H9 (cell line): ENCODE data around the gene NRG3. TPM values are rescaled to one million over a fixed set of nuclear protein-coding genes. Genes with fewer than 3 reads are reported as not detected.

ENCODE experiments used
- DNase-seq: peaks from one replicate; pipeline ENCODE4 v3.0.0-alpha.2; 2017
- H2AFZ ChIP-seq: one replicate; pipeline ENCODE4 v1.6.1; 2013; ENCODE audit warnings: mild to moderate bottlenecking, low read length, control low read depth, moderate library complexity
- H2AK5ac ChIP-seq: 2 replicates; pipeline ENCODE4 v1.6.1; 2013; ENCODE audit warnings: low read length, control low read depth, mixed read lengths; ENCODE audit not compliant: insufficient read length
- H2BK120ac ChIP-seq: one replicate; pipeline ENCODE4 v1.6.1; 2013; ENCODE audit warnings: low read depth, mild to moderate bottlenecking, low read length, control low read depth, inconsistent platforms; ENCODE audit not compliant: poor library complexity, severe bottlenecking
- H2BK12ac ChIP-seq: 2 replicates; pipeline ENCODE4 v1.6.1; 2013; ENCODE audit warnings: low read length, control low read depth, mixed read lengths, low read depth; ENCODE audit not compliant: insufficient read length
- H2BK15ac ChIP-seq: 2 replicates; pipeline ENCODE4 v1.6.1; 2013; ENCODE audit warnings: low read depth, low read length, control low read depth
- H2BK20ac ChIP-seq: one replicate; pipeline ENCODE4 v1.6.1; 2013; ENCODE audit warnings: low read depth, mild to moderate bottlenecking, low read length, control low read depth, inconsistent platforms; ENCODE audit not compliant: poor library complexity, severe bottlenecking
- H2BK5ac ChIP-seq: 2 replicates; pipeline ENCODE4 v1.6.1; 2013; ENCODE audit warnings: low read length, control low read depth, mixed read lengths; ENCODE audit not compliant: insufficient read length
- H3K14ac ChIP-seq: 2 replicates; pipeline ENCODE4 v1.6.1; 2013; ENCODE audit warnings: low read length, control low read depth; ENCODE audit not compliant: insufficient read depth
- H3K18ac ChIP-seq: 2 replicates; pipeline ENCODE4 v1.6.1; 2013; ENCODE audit warnings: low read depth, mild to moderate bottlenecking, mixed read lengths, low read length, control low read depth; ENCODE audit not compliant: insufficient read length
- H3K23ac ChIP-seq: 2 replicates; pipeline ENCODE4 v1.6.1; 2013; ENCODE audit warnings: low read length, control low read depth, mixed read lengths, low read depth; ENCODE audit not compliant: insufficient read length
- H3K23me2 ChIP-seq: 2 replicates; pipeline ENCODE4 v1.6.1; 2013; ENCODE audit warnings: low read depth, mild to moderate bottlenecking, mixed read lengths, low read length, control low read depth; ENCODE audit not compliant: insufficient read length, poor library complexity, severe bottlenecking
- H3K27ac ChIP-seq: 2 replicates; pipeline ENCODE4 v1.5.1; 2013; ENCODE audit warnings: low read length, control low read depth, mixed read lengths, low read depth; ENCODE audit not compliant: insufficient read length
- H3K27me3 ChIP-seq: 2 replicates; pipeline ENCODE4 v1.6.1; 2013; ENCODE audit warnings: low read length, control low read depth, inconsistent platforms; ENCODE audit not compliant: insufficient read depth
- H3K4ac ChIP-seq: 2 replicates; pipeline ENCODE4 v1.6.1; 2013; ENCODE audit warnings: low read depth, mild to moderate bottlenecking, control low read depth, inconsistent platforms, low read length, moderate library complexity
- H3K4me1 ChIP-seq: 2 replicates; pipeline ENCODE4 v1.6.1; 2013; ENCODE audit warnings: low read length, control low read depth, inconsistent platforms; ENCODE audit not compliant: insufficient read depth
- H3K4me2 ChIP-seq: 2 replicates; pipeline ENCODE4 v1.6.1; 2013; ENCODE audit warnings: low read length, control low read depth, mixed read lengths; ENCODE audit not compliant: insufficient read length, insufficient read depth
- H3K56ac ChIP-seq: 2 replicates; pipeline ENCODE4 v1.6.1; 2013; ENCODE audit warnings: low read depth, mild to moderate bottlenecking, mixed read lengths, low read length, control low read depth; ENCODE audit not compliant: insufficient read length
- H3K79me1 ChIP-seq: 2 replicates; pipeline ENCODE4 v1.6.1; 2013; ENCODE audit warnings: low read depth, mild to moderate bottlenecking, moderate library complexity, low read length, control low read depth, inconsistent platforms; ENCODE audit not compliant: insufficient read depth, poor library complexity, severe bottlenecking
- H3K79me2 ChIP-seq: 2 replicates; pipeline ENCODE4 v1.6.1; 2013; ENCODE audit warnings: low read length, control low read depth, inconsistent platforms; ENCODE audit not compliant: insufficient read depth
- H3K9ac ChIP-seq: 2 replicates; pipeline ENCODE4 v1.6.1; 2013; ENCODE audit warnings: low read length, control low read depth, mixed read lengths; ENCODE audit not compliant: insufficient read length; ENCODE audit errors: extremely low read depth
- H3K9me3 ChIP-seq: one replicate; pipeline ENCODE4 v1.6.1; 2013; ENCODE audit warnings: low read depth, low read length, inconsistent platforms; ENCODE audit not compliant: control insufficient read depth
- H3T11ph ChIP-seq: one replicate; pipeline ENCODE4 v1.6.1; 2013; ENCODE audit warnings: mild to moderate bottlenecking, low read length, control low read depth, inconsistent platforms
- H4K20me1 ChIP-seq: one replicate; pipeline ENCODE4 v1.6.1; 2013; ENCODE audit not compliant: control insufficient read depth, insufficient read length, insufficient read depth
- H4K5ac ChIP-seq: 2 replicates; pipeline ENCODE4 v1.6.1; 2013; ENCODE audit warnings: low read depth, mild to moderate bottlenecking, mixed read lengths, low read length, control low read depth; ENCODE audit not compliant: insufficient read length
- H4K8ac ChIP-seq: replicated peaks from 2 replicates; pipeline ENCODE4 v1.6.1; 2013; ENCODE audit warnings: low read length, control low read depth, mixed read lengths, low read depth; ENCODE audit not compliant: insufficient read length
- H4K91ac ChIP-seq: 2 replicates; pipeline ENCODE4 v1.6.1; 2013; ENCODE audit warnings: low read depth, mild to moderate bottlenecking, moderate library complexity, mixed read lengths, low read length, control low read depth; ENCODE audit not compliant: insufficient read length
- H3K27ac Mint-ChIP-seq, 3 experiments: 2 replicates in 2 of 3; 3 replicates in 1 of 3; pipeline ENCODE4 v1.8.0; 2020 to 2021; ENCODE audit warnings: mixed read lengths in 3 of 3, mild to moderate bottlenecking in 1 of 3, moderate library complexity in 1 of 3
- H3K27me3 Mint-ChIP-seq: 2 replicates; pipeline ENCODE4 v1.8.0; 2021; ENCODE audit warnings: low read depth, mild to moderate bottlenecking, moderate library complexity, mixed read lengths
- H3K36me3 Mint-ChIP-seq, 3 experiments: 2 replicates in 2 of 3; 3 replicates in 1 of 3; pipeline ENCODE4 v1.8.0; 2020 to 2021; ENCODE audit warnings: low read depth in 3 of 3, mixed read lengths in 3 of 3; ENCODE audit not compliant: insufficient read depth in 1 of 3
- H3K4me1 Mint-ChIP-seq, 2 experiments: 2 replicates each; pipeline ENCODE4 v1.8.0; 2020; ENCODE audit warnings: mixed read lengths in 2 of 2
- H3K4me3 Mint-ChIP-seq, 2 experiments: 2 replicates in 1 of 2; 3 replicates in 1 of 2; pipeline ENCODE4 v1.8.0; 2020 to 2021; ENCODE audit warnings: mild to moderate bottlenecking in 2 of 2, mixed read lengths in 2 of 2, moderate library complexity in 1 of 2
- H3K9me3 Mint-ChIP-seq, 2 experiments: 2 replicates in 1 of 2; 3 replicates in 1 of 2; pipeline ENCODE4 v1.8.0; 2020; ENCODE audit warnings: mild to moderate bottlenecking in 2 of 2, mixed read lengths in 2 of 2, moderate library complexity in 1 of 2
- WGBS: extraction: QIAGEN DNeasy Blood & Tissue Kit; methylation state at CpG from one replicate; pipeline ENCODE4 v1.1.7; 2013; ENCODE audit warnings: missing lambda C conversion rate, low lambda C conversion rate, mixed read lengths; ENCODE audit not compliant: insufficient read length; ENCODE audit errors: extremely low coverage; 5-methylcytosine and 5-hydroxymethylcytosine counted together
- total RNA-seq: library from RNA; stranded (reverse); gene quantifications from 2 replicates; pipeline ENCODE4 v1.2.1, GENCODE V29; 2021
- TF ChIP-seq, protein P1 (sequence below): fragments of 200-600 bp; sonication (generic); conservative IDR thresholded peaks from 3 replicates; pipeline ENCODE4 v1.8.0; 2021; ENCODE audit warnings: antibody characterized with exemption, mild to moderate bottlenecking

NRG3 gene
- total RNA-seq, 1 experiment from 2014 or later: 1.6 TPM

DNA sequence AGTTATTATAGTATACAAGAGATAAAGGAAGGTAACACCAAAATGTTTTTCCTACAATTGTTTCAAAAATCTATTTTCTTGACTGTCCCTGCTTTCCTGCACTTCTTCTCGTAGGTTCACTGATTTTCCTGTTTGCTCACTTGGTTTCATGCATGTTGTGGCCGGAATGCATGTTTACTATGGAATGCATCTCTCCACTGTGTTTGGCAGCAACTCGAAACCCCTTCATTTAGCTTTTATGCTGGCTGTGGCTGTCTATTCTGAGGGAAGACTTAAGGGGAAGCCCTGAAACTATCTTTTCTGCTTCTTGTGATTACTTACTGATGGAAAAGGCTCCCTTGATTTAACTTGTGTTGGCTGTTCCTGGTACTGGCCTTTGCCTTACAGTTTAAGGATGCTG is 120.3 kb downstream of the NRG3 start:
- Mint-ChIP-seq H3K36me3 (no peaks in the 10 kb centered on the region), H3K9me3 (no peaks in the 10 kb centered on the region), H3K27me3 (no peaks in the 10 kb centered on the region), H3K4me1 (peaks cover 5 to 6% of the 10 kb centered on the region in 2 experiments; a peak in 3 of 4 replicates), H3K4me3 (no peak overlapping the region), H3K27ac (no peak overlapping the region; a peak in 1 of 7 replicates)
- H3K4me1 ChIP-seq: no peaks in the 10 kb centered on the region
- H2AK5ac ChIP-seq: no peak overlapping the region
- H3K9ac ChIP-seq: no peak overlapping the region
- H4K8ac ChIP-seq: no peak overlapping the region
- TF ChIP-seq, protein P1, sequence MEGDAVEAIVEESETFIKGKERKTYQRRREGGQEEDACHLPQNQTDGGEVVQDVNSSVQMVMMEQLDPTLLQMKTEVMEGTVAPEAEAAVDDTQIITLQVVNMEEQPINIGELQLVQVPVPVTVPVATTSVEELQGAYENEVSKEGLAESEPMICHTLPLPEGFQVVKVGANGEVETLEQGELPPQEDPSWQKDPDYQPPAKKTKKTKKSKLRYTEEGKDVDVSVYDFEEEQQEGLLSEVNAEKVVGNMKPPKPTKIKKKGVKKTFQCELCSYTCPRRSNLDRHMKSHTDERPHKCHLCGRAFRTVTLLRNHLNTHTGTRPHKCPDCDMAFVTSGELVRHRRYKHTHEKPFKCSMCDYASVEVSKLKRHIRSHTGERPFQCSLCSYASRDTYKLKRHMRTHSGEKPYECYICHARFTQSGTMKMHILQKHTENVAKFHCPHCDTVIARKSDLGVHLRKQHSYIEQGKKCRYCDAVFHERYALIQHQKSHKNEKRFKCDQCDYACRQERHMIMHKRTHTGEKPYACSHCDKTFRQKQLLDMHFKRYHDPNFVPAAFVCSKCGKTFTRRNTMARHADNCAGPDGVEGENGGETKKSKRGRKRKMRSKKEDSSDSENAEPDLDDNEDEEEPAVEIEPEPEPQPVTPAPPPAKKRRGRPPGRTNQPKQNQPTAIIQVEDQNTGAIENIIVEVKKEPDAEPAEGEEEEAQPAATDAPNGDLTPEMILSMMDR: no peak
- H3K79me2 ChIP-seq: no peaks in the 10 kb centered on the region
- H2BK5ac ChIP-seq: no peak overlapping the region
- no peak overlapping the region for H3K4me2 ChIP-seq
- no peaks in the 10 kb centered on the region for H3K9me3 ChIP-seq
- H3K14ac ChIP-seq: no peak overlapping the region
- H4K20me1 ChIP-seq: no peaks in the 10 kb centered on the region
- H3T11ph ChIP-seq: no peak overlapping the region
- H3K23ac ChIP-seq: no peak overlapping the region
- no peak overlapping the region for H2BK120ac ChIP-seq
- DNase-seq: no peak
- H3K56ac ChIP-seq: no peak overlapping the region
- no peaks in the 10 kb centered on the region for H3K23me2 ChIP-seq
- no CpG with 5 or more reads among the region's 3 CpGs for WGBS
- H3K18ac ChIP-seq: no peak overlapping the region
- H2BK20ac ChIP-seq: no peak overlapping the region
- H2AFZ ChIP-seq: no peak overlapping the region
- H2BK12ac ChIP-seq: no peak overlapping the region
- no peaks in the 10 kb centered on the region for H3K79me1 ChIP-seq
- H3K27me3 ChIP-seq: no peaks in the 10 kb centered on the region
- H3K4ac ChIP-seq: no peak overlapping the region
- no peak overlapping the region for H4K5ac ChIP-seq
- H2BK15ac ChIP-seq: no peak overlapping the region
- no peak overlapping the region for H4K91ac ChIP-seq
- no peak overlapping the region for H3K27ac ChIP-seq
